H9 (cell line): ENCODE results near the gene PCBP2. TPM values are rescaled to one million over a fixed set of nuclear protein-coding genes. Genes with fewer than 3 reads are reported as not detected.

Source experiments
- DNase-seq: peaks from one replicate; pipeline ENCODE4 v3.0.0-alpha.2; 2017
- H2AFZ ChIP-seq: one replicate; pipeline ENCODE4 v1.6.1; 2013; ENCODE audit warnings: mild to moderate bottlenecking, low read length, control low read depth, moderate library complexity
- H2AK5ac ChIP-seq: 2 replicates; pipeline ENCODE4 v1.6.1; 2013; ENCODE audit warnings: low read length, control low read depth, mixed read lengths; ENCODE audit not compliant: insufficient read length
- H2BK120ac ChIP-seq: one replicate; pipeline ENCODE4 v1.6.1; 2013; ENCODE audit warnings: low read depth, mild to moderate bottlenecking, low read length, control low read depth, inconsistent platforms; ENCODE audit not compliant: poor library complexity, severe bottlenecking
- H2BK12ac ChIP-seq: 2 replicates; pipeline ENCODE4 v1.6.1; 2013; ENCODE audit warnings: low read length, control low read depth, mixed read lengths, low read depth; ENCODE audit not compliant: insufficient read length
- H2BK15ac ChIP-seq: 2 replicates; pipeline ENCODE4 v1.6.1; 2013; ENCODE audit warnings: low read depth, low read length, control low read depth
- H2BK20ac ChIP-seq: one replicate; pipeline ENCODE4 v1.6.1; 2013; ENCODE audit warnings: low read depth, mild to moderate bottlenecking, low read length, control low read depth, inconsistent platforms; ENCODE audit not compliant: poor library complexity, severe bottlenecking
- H2BK5ac ChIP-seq: 2 replicates; pipeline ENCODE4 v1.6.1; 2013; ENCODE audit warnings: low read length, control low read depth, mixed read lengths; ENCODE audit not compliant: insufficient read length
- H3K14ac ChIP-seq: 2 replicates; pipeline ENCODE4 v1.6.1; 2013; ENCODE audit warnings: low read length, control low read depth; ENCODE audit not compliant: insufficient read depth
- H3K18ac ChIP-seq: 2 replicates; pipeline ENCODE4 v1.6.1; 2013; ENCODE audit warnings: low read depth, mild to moderate bottlenecking, mixed read lengths, low read length, control low read depth; ENCODE audit not compliant: insufficient read length
- H3K23ac ChIP-seq: 2 replicates; pipeline ENCODE4 v1.6.1; 2013; ENCODE audit warnings: low read length, control low read depth, mixed read lengths, low read depth; ENCODE audit not compliant: insufficient read length
- H3K23me2 ChIP-seq: 2 replicates; pipeline ENCODE4 v1.6.1; 2013; ENCODE audit warnings: low read depth, mild to moderate bottlenecking, mixed read lengths, low read length, control low read depth; ENCODE audit not compliant: insufficient read length, poor library complexity, severe bottlenecking
- H3K27ac ChIP-seq: 2 replicates; pipeline ENCODE4 v1.5.1; 2013; ENCODE audit warnings: low read length, control low read depth, mixed read lengths, low read depth; ENCODE audit not compliant: insufficient read length
- H3K27me3 ChIP-seq: 2 replicates; pipeline ENCODE4 v1.6.1; 2013; ENCODE audit warnings: low read length, control low read depth, inconsistent platforms; ENCODE audit not compliant: insufficient read depth
- H3K4ac ChIP-seq: 2 replicates; pipeline ENCODE4 v1.6.1; 2013; ENCODE audit warnings: low read depth, mild to moderate bottlenecking, control low read depth, inconsistent platforms, low read length, moderate library complexity
- H3K4me1 ChIP-seq: 2 replicates; pipeline ENCODE4 v1.6.1; 2013; ENCODE audit warnings: low read length, control low read depth, inconsistent platforms; ENCODE audit not compliant: insufficient read depth
- H3K4me2 ChIP-seq: 2 replicates; pipeline ENCODE4 v1.6.1; 2013; ENCODE audit warnings: low read length, control low read depth, mixed read lengths; ENCODE audit not compliant: insufficient read length, insufficient read depth
- H3K56ac ChIP-seq: 2 replicates; pipeline ENCODE4 v1.6.1; 2013; ENCODE audit warnings: low read depth, mild to moderate bottlenecking, mixed read lengths, low read length, control low read depth; ENCODE audit not compliant: insufficient read length
- H3K79me1 ChIP-seq: 2 replicates; pipeline ENCODE4 v1.6.1; 2013; ENCODE audit warnings: low read depth, mild to moderate bottlenecking, moderate library complexity, low read length, control low read depth, inconsistent platforms; ENCODE audit not compliant: insufficient read depth, poor library complexity, severe bottlenecking
- H3K79me2 ChIP-seq: 2 replicates; pipeline ENCODE4 v1.6.1; 2013; ENCODE audit warnings: low read length, control low read depth, inconsistent platforms; ENCODE audit not compliant: insufficient read depth
- H3K9ac ChIP-seq: 2 replicates; pipeline ENCODE4 v1.6.1; 2013; ENCODE audit warnings: low read length, control low read depth, mixed read lengths; ENCODE audit not compliant: insufficient read length; ENCODE audit errors: extremely low read depth
- H3K9me3 ChIP-seq: one replicate; pipeline ENCODE4 v1.6.1; 2013; ENCODE audit warnings: low read depth, low read length, inconsistent platforms; ENCODE audit not compliant: control insufficient read depth
- H3T11ph ChIP-seq: one replicate; pipeline ENCODE4 v1.6.1; 2013; ENCODE audit warnings: mild to moderate bottlenecking, low read length, control low read depth, inconsistent platforms
- H4K20me1 ChIP-seq: one replicate; pipeline ENCODE4 v1.6.1; 2013; ENCODE audit not compliant: control insufficient read depth, insufficient read length, insufficient read depth
- H4K5ac ChIP-seq: 2 replicates; pipeline ENCODE4 v1.6.1; 2013; ENCODE audit warnings: low read depth, mild to moderate bottlenecking, mixed read lengths, low read length, control low read depth; ENCODE audit not compliant: insufficient read length
- H4K8ac ChIP-seq: replicated peaks from 2 replicates; pipeline ENCODE4 v1.6.1; 2013; ENCODE audit warnings: low read length, control low read depth, mixed read lengths, low read depth; ENCODE audit not compliant: insufficient read length
- H4K91ac ChIP-seq: 2 replicates; pipeline ENCODE4 v1.6.1; 2013; ENCODE audit warnings: low read depth, mild to moderate bottlenecking, moderate library complexity, mixed read lengths, low read length, control low read depth; ENCODE audit not compliant: insufficient read length
- H3K27ac Mint-ChIP-seq, 3 experiments: 2 replicates in 2 of 3; 3 replicates in 1 of 3; pipeline ENCODE4 v1.8.0; 2020 to 2021; ENCODE audit warnings: mixed read lengths in 3 of 3, mild to moderate bottlenecking in 1 of 3, moderate library complexity in 1 of 3
- H3K27me3 Mint-ChIP-seq: 2 replicates; pipeline ENCODE4 v1.8.0; 2021; ENCODE audit warnings: low read depth, mild to moderate bottlenecking, moderate library complexity, mixed read lengths
- H3K36me3 Mint-ChIP-seq, 3 experiments: 2 replicates in 2 of 3; 3 replicates in 1 of 3; pipeline ENCODE4 v1.8.0; 2020 to 2021; ENCODE audit warnings: low read depth in 3 of 3, mixed read lengths in 3 of 3; ENCODE audit not compliant: insufficient read depth in 1 of 3
- H3K4me1 Mint-ChIP-seq, 2 experiments: 2 replicates each; pipeline ENCODE4 v1.8.0; 2020; ENCODE audit warnings: mixed read lengths in 2 of 2
- H3K4me3 Mint-ChIP-seq, 2 experiments: 2 replicates in 1 of 2; 3 replicates in 1 of 2; pipeline ENCODE4 v1.8.0; 2020 to 2021; ENCODE audit warnings: mild to moderate bottlenecking in 2 of 2, mixed read lengths in 2 of 2, moderate library complexity in 1 of 2
- H3K9me3 Mint-ChIP-seq, 2 experiments: 2 replicates in 1 of 2; 3 replicates in 1 of 2; pipeline ENCODE4 v1.8.0; 2020; ENCODE audit warnings: mild to moderate bottlenecking in 2 of 2, mixed read lengths in 2 of 2, moderate library complexity in 1 of 2
- CTCF ChIP-seq: fragments of 200-600 bp; sonication (generic); conservative IDR thresholded peaks from 3 replicates; pipeline ENCODE4 v1.8.0; 2021; ENCODE audit warnings: antibody characterized with exemption, mild to moderate bottlenecking
- WGBS: extraction: QIAGEN DNeasy Blood & Tissue Kit; methylation state at CpG from one replicate; pipeline ENCODE4 v1.1.7; 2013; ENCODE audit warnings: missing lambda C conversion rate, low lambda C conversion rate, mixed read lengths; ENCODE audit not compliant: insufficient read length; ENCODE audit errors: extremely low coverage; 5-methylcytosine and 5-hydroxymethylcytosine counted together
- total RNA-seq: library from RNA; stranded (reverse); gene quantifications from 2 replicates; pipeline ENCODE4 v1.2.1, GENCODE V29; 2021

Gene PCBP2
- total RNA-seq, 1 experiment from 2014 or later, result 1,207 TPM

DNA sequence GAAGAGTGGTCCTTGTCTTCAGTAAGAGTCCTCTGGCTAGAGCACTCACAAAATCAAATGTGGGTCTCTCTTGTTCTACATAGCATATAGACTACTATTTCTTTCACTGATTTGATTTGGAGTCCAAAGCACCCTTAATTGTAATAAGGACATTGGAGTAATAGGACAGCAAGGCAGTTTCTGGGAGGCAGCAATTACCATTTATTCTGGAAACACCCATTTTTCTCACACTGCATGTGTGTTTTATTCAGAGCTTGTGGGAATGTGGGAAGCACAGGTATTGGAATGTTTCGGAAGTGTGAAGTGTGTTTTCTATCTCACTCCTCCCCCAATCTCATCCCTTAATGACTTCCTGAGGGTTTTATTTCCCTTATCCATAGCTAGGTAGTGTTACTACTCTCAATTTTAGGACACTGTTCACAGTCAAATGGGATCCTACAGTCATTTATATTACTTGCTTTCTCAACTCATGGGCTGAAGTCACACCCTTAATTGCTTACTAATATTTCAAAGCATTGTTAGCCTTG is 20.2 kb downstream of the PCBP2 start:
- no peaks in the 10 kb centered on the region for H4K20me1 ChIP-seq
- H3K27ac Mint-ChIP-seq, result peak overlapping the region in 2 of 3 experiments; percentile 44 to 56; a peak in 2 of 7 replicates

More for the DNA sequence above, 20.2 kb downstream of the PCBP2 start:
- no peak overlapping the region for H3K4ac ChIP-seq
- H2AFZ ChIP-seq, result no peak overlapping the region
- no peak overlapping the region for H2BK12ac ChIP-seq
- no peak overlapping the region for H2BK20ac ChIP-seq
- no peak overlapping the region for H3T11ph ChIP-seq
- no peaks in the 10 kb centered on the region for H3K9me3 ChIP-seq
- H3K9ac ChIP-seq, result no peak overlapping the region
- no peaks in the 10 kb centered on the region; the same call in 1 of the 2 replicates for H3K79me2 ChIP-seq
- no peak overlapping the region for H4K8ac ChIP-seq
- H4K5ac ChIP-seq, result no peak overlapping the region
- DNase-seq, result no peak
- peaks cover 32 to 44% of the 10 kb centered on the region in 2 experiments for H3K4me1 Mint-ChIP-seq
- no peak overlapping the region for H3K23ac ChIP-seq
- H3K56ac ChIP-seq, result no peak overlapping the region
- H3K23me2 ChIP-seq, result no peaks in the 10 kb centered on the region
- no peak overlapping the region for H2BK15ac ChIP-seq
- no peaks in the 10 kb centered on the region; a peak in 1 of 5 replicates for H3K9me3 Mint-ChIP-seq
- H3K27me3 Mint-ChIP-seq, result no peaks in the 10 kb centered on the region
- H3K27me3 ChIP-seq, result no peaks in the 10 kb centered on the region
- no peak for TF ChIP-seq CTCF
- peaks cover 76 to 99% (median 93%) of the 10 kb centered on the region in 3 experiments for H3K36me3 Mint-ChIP-seq
- no peak overlapping the region for H3K27ac ChIP-seq
- no peak overlapping the region for H3K4me2 ChIP-seq
- H3K18ac ChIP-seq, result no peak overlapping the region
- no peak overlapping the region for H2BK5ac ChIP-seq
- no peak overlapping the region for H2AK5ac ChIP-seq
- H2BK120ac ChIP-seq, result no peak overlapping the region
- H3K14ac ChIP-seq, result no peak overlapping the region
- no peak overlapping the region for H4K91ac ChIP-seq
- WGBS, result no CpG with 5 or more reads among the region's 1 CpG
- H3K79me1 ChIP-seq, result peaks cover 12% of the 10 kb centered on the region
- no peak overlapping the region for H3K4me3 Mint-ChIP-seq
- no peaks in the 10 kb centered on the region for H3K4me1 ChIP-seq
